ENCODE data around the gene TMEM117.

DNA sequence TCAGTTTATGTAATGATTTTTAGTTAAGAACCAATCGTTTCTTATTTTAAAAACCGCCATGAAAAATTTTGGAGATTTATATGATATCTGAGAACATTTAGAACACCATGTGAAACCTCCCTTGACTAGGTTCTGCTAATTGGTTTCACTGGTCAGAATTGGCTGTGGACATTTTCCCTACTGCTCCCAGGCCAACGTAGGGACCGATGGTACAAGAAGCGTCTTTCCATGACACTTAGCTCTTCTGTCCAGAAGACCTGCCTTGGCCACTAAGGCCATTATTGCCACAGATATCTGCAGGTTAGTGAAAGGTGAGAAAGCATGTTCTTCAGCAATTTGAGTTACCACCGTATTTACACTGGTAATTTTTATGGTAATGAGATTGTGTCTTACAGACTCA, 424.0 kb downstream of the TMEM117 start:
- TF ChIP-seq, protein P1, sequence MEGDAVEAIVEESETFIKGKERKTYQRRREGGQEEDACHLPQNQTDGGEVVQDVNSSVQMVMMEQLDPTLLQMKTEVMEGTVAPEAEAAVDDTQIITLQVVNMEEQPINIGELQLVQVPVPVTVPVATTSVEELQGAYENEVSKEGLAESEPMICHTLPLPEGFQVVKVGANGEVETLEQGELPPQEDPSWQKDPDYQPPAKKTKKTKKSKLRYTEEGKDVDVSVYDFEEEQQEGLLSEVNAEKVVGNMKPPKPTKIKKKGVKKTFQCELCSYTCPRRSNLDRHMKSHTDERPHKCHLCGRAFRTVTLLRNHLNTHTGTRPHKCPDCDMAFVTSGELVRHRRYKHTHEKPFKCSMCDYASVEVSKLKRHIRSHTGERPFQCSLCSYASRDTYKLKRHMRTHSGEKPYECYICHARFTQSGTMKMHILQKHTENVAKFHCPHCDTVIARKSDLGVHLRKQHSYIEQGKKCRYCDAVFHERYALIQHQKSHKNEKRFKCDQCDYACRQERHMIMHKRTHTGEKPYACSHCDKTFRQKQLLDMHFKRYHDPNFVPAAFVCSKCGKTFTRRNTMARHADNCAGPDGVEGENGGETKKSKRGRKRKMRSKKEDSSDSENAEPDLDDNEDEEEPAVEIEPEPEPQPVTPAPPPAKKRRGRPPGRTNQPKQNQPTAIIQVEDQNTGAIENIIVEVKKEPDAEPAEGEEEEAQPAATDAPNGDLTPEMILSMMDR (conservative IDR thresholded peaks at IDR 0.05 in 1 of 2, IDR thresholded peaks at IDR 0.05 in 1 of 2; ENCODE audit: extremely low read depth in 1 of 2, insufficient read depth in 1 of 2, low read depth in 1 of 2, low read length in 2 of 2) = no peak
- TF ChIP-seq EZH2 (IDR thresholded peaks at IDR 0.05; ENCODE audit: borderline replicate concordance, low read length) = no peak

All from mammary epithelial cell (primary cell).